ENCODE results near the gene PCSK7.
"Not testable (repeated sequence)": the region's sequence is repeated elsewhere in the genome, so short reads cannot be mapped to it uniquely, and the experiment has no call there.

Gene PCSK7

DNA sequence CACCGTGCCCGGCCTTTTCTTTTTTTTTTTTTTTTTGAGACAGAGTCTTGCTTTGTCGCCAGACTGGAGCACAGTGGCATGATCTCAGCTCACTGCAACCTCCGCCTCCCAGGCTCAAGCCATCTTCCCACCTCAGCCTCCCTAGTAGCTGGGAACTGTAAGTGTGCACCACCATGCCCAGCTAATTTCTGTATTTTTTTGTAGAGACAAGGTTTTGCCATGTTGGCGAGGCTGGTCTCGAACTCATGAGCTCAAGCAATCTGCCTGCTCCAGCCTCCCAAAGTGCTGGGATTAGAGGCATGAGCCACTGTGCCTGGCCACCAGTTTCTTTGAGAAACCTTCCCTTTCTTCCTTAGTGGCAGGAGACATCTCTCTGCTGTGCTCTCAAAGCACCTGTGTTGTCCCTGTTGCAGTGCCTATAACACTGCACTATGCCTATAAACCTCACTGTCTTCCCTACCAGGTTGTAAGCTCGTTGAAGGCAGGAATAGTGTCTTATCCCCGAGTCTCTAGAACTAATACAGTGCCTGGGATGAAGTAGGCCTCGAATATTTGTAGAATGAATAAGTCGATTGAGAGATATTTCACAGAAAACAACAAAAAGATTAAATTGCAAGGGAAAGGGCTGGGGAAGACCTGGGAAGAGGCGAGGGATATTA, 19.0 kb downstream of the PCSK7 start:
- no peak for FAIRE-seq

DNA sequence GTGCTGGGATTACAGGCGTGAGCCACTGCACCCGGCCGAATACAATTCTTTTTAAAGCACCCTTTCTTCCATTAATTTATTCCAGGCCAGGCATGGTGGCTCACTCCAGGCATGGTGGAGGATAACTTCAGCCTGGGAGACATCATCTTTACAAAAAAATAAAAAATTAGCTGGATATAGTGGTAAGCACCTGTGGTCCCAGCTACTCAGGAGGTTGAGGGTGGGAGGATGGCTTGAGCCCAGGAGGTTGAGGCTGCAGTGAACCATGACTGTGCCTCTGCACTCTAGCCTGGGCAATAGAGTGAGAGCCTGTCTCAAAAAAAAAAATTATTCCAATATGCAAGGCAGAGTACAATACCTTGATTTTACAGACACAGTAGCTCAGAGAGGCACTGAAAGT, 21.3 kb downstream of the PCSK7 start:
- FAIRE-seq = no peak

DNA sequence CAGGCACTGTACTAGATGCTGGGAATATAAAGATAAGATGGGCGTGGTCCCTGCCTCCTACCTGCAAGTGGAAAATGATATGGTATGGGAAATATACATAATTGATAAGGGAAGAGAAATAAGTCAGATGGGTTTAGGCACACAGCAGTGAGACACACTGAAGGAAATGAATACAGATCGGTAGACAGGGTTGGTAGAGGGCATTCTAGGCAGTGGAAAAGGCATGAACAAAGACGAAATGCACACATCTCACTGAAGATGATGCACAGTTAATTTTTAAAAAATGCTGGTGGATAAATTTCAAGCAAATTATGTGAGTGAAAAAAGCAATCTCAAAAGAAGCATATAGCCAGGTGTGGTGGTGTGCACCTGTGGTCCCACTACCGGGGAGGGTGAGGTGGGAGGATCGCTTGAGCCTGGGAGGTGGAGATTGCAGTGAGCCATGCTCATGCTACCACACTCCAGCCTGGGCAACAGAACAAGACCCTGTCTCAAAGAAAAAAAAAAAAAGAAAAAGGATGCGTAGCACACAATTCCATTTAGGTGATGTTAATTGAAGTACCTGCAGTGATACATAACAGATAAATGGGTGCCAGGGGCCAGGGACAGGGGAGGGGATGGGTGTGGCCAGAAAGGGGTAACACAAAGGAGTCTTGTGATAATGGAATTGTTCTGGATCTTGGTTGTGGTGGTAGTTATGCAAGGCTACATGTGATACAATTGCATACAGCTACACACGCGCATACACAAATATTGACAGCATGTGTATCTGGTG, 22.3 kb downstream of the PCSK7 start:
- not testable (repeated sequence) for FAIRE-seq

DNA sequence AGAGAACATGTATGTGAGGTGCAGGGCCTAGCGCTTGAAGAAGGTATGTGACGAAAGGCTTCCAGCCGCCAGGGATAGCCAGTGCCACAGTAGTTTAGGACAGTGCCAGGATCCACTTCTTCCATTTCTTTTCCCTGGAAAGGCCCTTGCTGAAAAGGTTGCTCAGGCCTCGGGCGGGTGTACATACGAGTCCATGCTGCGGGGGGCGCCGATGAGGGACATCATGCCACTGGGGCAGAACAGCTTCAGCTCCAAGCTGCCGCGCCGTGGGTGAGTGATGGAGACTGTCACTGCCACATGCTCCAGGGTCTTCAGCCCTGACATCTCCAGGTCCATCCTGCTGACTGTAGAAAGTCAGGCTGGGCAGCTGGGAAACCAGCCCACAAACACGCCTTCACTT, 23.2 kb downstream of the PCSK7 start:
- not testable (repeated sequence) for FAIRE-seq

DNA sequence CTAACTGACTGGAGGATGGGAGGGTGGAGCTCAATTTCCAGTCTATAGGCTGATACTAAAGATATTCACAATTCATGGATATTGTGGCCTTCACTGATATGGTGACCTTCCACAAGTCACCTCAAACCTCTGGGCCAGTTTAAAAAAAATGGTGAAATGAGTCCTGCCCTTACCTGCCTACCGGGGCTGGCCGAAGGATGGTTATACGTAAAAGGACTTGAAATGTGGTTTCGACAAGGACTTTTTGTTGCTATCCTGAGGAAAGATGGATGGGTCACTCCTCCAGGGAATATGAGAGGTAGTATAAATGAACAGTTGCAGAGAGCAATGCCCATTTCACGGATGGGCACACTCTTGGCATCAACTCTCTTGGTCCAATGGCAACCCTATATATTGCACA, 24.4 kb downstream of the PCSK7 start:
- FAIRE-seq = not testable (repeated sequence)

DNA sequence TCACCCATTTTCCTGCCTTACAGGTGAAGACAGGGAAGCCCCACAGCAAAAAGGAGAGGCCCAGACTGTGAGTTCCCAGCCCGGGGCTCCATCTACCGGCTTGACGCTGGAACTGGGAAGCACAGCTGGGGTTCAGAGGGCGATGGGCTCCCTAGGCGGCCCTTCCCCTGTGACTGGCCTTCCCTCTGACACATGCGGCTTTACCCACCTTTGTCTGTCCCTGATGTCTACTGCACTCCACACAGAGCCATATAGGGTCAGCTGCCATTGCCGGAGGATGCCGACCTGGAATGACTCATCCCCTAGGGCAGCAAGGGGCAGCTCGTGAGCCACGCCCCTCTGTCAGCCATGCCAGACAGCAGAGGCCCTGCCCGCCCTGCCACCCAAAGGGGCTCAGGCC, 25.0 kb downstream of the PCSK7 start:
- FAIRE-seq = not testable (repeated sequence)

DNA sequence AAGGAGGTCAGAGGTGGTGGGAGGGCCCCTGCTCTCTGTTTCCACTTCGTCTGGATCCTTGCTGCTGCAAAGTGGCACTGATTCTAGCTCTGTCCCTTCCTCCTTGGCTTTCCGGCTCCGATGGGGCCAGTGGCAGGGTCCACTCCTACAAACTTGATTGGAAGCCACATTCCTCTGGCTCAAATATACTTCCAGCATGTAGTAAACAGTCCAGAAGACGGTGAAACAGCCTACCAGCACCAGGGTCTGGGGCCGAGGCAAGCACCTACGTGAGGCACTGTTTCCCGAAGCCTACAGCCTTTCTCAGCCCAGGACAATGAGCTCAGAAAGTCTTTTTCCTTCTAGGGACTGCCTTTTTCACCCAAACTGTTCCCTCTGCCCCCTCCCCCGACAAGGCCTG, 25.8 kb downstream of the PCSK7 start:
- FAIRE-seq = not testable (repeated sequence)

DNA sequence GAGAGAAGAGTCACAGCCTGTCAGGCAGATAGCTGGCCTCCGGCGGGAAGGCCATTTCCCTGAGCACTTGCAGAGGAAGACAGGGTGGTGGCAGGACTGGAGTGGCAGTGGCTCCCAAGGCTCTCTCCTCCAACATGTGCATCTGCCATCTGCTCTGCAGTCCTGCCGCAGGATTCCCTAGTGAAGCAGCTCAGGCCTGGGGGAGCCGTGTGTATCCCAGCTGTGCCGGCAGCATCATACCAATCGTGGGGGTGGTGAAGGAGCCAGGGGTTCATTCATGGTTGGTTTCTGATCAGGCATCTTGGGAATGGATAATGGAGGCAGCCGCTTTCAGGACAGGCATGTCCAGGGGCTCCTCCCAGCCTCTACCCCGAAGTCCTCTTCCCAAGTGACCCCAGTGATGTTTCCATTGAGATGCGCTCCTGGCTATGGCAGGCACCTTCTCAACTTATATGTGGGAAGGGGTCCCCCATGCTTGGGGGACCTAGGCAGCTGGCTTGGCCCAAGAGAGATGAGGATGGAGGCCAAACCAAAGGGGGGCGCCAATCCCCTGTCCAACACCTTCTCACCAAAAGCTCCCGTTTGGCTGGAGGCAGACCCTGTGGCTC, 26.6 kb downstream of the PCSK7 start:
- FAIRE-seq = no peak

DNA sequence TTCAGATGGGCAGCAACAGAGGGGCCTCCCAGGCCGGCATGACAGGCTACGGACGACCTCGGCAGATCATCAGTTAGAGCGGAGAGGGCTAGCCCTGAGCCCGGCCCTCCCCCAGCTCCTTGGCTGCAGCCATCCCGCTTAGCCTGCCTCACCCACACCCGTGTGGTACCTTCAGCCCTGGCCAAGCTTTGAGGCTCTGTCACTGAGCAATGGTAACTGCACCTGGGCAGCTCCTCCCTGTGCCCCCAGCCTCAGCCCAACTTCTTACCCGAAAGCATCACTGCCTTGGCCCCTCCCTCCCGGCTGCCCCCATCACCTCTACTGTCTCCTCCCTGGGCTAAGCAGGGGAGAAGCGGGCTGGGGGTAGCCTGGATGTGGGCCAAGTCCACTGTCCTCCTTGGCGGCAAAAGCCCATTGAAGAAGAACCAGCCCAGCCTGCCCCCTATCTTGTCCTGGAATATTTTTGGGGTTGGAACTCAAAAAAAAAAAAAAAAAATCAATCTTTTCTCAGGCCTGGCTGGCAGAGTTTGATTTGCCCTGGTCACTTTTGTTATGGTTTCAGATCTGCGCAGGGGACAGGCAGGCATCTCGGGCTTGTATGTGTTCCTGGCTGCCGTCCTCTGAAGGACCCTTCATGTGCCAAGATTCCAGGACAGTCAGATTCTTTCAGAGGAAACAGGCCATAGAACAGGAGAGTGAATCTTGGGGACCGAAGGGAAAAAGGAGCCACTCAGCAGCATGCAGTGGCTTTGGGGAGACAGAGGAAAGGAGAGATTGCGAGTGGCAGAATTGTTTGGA, 27.4 kb downstream of the PCSK7 start:
- no peak for FAIRE-seq

DNA sequence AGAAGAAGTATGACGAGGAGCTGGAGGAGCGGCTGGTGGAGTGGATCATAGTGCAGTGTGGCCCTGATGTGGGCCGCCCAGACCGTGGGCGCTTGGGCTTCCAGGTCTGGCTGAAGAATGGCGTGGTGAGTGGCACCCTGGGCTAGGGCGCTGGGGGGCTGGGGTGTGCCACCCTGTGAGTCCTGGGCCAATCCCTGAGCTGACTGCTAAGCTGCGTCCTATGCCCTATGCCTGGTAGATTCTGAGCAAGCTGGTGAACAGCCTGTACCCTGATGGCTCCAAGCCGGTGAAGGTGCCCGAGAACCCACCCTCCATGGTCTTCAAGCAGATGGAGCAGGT, 28.8 kb downstream of the PCSK7 start:
- no peak for FAIRE-seq

DNA sequence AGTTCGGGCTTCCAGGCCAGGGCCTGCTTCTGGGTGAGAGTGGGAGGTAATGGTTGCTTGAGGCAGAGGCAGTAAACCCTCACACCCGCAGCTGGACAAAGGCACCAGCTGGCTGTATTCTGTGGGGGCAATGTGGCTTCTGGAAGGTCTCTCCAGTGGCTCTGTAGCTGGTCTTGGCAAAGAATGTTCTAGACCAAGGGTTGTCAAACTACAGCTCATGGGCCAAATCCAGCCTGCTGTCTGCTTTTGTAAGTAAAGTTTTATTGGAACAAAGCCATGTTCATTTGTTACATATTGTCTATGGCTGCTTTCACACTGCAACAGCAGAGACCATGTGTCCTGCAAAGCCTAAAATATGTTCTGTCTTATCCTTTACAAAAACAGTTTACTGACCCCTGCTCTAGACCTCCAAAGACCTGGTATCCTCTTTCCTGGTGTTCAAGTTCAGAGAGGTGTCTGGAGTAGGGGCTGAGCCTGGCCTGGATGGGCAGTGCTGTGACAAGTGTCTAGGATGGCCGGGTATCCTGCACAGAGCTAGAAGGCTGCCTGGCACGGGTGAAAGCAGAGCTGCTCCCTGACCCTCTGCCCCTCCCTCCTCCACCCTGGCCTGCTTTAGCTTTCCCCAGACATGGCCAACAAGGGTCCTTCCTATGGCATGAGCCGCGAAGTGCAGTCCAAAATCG, 29.3 kb downstream of the PCSK7 start:
- no peak for FAIRE-seq

DNA sequence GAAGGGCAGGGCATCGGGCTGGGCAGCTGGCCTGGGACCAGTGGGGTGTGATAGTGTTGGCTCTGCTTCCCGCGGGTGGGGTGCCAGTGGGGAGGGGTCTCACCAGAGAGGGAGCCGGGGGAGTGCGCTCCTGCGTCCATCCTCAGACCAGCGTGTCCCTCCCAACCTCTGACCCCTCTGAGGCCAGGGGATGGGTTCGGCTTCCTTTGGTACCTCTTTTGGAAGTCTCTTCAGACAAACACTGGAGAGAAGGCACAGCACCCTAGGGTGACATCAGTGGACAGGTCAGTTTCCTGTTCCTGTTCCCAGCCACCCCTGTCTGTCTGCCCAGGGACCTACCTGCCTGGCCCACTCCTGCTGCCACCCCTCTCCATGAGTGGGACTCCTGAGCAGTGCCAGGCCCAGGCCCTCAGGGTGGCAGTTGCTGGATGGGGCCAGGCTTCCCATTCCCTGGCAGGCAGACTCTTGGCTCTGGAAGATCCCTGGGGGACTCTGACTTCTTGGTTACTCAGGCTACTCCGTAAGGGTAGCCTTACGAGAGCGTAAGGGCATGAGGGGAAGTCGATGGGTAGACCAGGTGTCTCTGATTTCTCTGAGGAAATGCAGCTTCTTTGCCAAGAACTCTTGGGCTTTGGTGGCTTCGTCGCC, 30.1 kb downstream of the PCSK7 start:
- no peak for FAIRE-seq

DNA sequence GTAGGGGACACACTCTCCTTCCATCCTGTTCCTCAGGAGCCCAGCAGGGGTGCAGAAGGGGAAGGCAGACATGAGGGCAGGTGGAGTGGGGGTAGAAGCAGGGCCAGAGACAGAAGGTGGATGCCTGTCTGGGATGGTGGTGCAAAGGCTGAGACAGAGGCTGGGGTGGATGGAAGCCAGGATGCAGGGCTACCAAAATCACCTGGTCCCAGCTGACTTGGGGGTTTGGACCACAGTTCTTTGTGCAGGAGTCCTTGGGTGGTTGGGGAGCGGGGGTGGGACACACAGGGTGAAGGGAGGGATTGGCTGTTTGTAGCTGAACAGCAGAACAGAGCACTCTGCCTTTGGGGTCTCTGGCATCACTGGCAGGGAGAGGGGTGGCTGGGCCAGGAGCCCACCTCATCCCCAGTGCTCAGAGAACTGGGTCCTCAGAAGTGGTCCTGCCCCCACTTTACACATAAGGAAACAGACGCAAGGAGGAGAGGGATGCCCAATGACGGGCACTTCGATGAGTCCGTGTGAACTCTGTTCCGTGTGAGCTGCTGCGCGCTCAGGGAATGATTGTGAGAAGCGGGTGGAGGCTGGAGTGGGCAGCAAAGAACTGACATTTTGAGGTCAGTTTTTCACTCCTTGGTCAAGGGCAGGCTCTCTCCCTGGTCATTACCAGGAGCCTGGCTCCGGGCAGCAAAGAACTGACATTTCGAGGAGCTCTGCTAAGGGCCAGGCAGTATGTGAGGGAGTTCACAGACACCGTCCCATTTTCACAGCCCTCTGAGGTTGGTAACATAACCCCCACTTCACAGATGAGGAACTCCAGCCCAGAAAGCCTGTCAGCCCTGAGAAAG, 30.8 kb downstream of the PCSK7 start:
- no peak for FAIRE-seq

DNA sequence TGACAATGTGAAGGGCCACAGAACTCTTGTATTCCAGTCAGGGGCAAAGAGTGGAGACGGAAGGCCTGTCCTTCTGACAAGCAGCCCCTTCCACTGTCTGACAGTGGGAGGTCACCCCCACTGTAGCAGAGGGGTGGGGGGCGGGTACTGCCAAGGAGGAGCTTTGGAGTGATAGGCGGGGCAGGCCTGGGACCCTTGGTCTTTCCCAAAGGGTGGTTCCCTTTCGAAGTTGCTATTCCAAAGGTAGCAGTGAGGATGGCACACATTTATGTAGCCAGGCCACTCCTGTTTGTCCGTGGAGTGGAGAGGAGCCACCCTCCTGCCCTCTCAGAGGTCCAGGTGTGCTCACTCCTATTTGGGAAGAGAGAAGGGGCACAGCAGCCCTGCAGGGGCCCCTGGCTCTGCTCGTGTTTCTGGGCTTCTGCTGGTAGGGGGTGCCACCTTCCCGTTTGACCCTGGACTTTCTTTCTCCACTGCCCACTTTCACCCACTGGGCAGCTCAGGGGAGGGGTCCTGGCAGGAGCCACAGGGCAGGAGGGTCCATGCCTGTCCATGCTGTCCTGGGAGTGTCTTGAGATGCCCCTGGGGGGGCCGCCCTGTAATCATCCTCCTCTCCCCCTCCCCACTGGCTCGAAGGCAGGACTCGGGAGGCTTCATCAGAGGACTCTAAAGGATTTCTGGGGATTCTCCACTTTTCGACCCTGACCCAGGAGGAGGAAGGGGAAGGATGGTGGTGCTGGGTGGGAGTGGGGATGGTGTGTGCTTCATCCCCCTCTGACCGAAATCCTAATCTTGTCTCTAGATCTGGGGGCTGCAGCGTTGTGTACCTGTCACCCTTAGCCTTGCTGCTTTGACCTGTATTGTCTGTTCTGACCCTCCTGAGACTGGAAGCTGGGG, 31.7 kb downstream of the PCSK7 start:
- FAIRE-seq = no peak

DNA sequence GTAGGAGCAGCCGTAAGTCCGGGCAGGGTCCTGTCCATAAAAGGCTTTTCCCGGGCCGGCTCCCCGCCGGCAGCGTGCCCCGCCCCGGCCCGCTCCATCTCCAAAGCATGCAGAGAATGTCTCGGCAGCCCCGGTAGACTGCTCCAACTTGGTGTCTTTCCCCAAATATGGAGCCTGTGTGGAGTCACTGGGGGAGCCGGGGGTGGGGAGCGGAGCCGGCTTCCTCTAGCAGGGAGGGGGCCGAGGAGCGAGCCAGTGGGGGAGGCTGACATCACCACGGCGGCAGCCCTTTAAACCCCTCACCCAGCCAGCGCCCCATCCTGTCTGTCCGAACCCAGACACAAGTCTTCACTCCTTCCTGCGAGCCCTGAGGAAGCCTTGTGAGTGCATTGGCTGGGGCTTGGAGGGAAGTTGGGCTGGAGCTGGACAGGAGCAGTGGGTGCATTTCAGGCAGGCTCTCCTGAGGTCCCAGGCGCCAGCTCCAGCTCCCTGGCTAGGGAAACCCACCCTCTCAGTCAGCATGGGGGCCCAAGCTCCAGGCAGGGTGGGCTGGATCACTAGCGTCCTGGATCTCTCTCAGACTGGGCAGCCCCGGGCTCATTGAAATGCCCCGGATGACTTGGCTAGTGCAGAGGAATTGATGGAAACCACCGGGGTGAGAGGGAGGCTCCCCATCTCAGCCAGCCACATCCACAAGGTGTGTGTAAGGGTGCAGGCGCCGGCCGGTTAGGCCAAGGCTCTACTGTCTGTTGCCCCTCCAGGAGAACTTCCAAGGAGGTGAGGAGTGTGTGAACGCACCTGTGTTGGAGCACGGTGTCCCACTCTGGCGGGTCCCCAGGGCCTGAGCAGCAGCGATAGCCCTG, 32.6 kb downstream of the PCSK7 start, which contains the start of gene TAGLN:
Gene TAGLN (plus strand): TSS at position 318 of the 863 bp plus-strand sequence. CDS start 3,644 bp downstream, outside the sequence.
- no peak for FAIRE-seq

DNA sequence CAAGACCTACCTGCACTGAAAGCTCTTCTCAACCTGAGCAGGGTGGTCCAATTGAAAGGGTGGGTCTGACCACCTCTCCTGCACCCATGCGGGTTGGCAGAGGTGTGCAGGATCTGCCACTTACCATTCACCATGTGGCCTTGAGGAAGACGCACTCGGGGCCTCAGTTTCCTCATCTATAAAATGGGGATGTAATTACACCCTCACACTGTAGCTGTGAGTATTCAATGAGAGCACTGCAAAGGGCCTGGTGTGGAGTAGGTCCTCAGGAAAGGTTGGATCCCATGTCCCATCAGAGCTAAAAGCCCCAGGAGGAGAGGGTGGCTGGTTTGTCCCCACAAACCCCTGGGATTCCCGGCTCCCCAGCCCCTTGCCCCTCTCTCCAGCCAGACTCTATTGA, 33.3 kb downstream of the PCSK7 start:
- no peak for FAIRE-seq

DNA sequence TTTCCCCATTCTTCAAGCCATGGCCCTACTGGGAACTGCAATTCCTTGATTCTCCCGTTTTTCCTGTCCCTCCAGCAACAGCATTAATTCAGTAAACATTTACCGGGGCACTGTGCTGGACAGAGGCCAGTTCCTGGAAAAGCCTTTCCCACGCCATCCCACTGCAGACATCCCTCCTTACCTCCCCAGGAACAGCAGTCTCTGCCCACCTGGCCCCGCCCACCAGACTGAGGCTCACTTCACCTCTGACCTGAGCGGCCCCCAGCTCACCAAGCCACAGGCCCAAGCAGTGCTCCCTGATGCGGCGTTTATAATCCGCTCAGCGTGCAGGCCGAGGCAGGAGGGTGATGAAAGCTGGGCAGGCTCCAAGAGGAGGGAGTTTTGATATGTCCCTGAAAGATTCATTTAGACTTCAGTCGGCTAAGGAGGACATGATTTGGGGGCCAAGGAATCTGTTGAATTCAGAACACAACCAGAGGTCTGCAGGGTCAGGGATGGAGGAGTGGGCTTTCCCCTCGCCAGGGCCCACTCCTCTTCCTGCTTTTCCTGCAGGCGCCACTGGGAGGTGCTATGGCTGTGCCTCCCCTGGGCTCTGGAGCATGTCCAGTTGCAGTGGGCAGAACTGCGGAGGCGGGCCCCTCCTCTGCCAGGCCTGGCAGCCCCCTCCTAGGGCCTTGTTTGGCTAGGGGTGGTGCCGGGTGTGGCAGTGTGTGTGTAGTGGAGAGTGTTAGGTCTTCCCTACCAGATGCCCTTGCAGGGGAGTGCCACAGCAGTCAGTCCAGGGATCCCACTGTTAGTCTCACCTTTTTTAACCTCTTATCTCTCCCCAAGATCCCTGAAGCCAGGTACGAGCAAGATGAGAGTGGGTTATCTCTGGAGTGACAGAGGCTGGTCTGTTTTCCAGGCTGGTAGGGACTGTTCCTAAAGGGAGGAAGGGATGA, 34.1 kb downstream of the PCSK7 start:
- FAIRE-seq = no peak

DNA sequence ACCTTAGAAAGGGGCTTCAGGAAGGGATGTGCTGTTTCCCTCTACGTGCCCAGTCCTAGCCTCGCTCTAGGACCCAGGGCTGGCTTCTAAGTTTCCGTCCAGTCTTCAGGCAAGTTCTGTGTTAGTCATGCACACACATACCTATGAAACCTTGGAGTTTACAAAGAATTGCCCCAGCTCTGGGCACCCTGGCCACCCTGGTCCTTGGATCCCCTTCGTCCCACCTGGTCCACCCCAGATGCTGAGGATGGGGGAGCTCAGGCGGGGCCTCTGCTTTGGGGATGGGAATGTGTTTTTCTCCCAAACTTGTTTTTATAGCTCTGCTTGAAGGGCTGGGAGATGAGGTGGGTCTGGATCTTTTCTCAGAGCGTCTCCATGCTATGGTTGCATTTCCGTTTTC, 34.9 kb downstream of the PCSK7 start:
- FAIRE-seq = no peak
